Left hindlimb (tissue), 1 donor: ENCODE measurements around the gene PTPRA.

ENCODE experiments used
- DNase-seq: peaks from one replicate; pipeline ENCODE4 v3.0.0-alpha.2; 2018

The PTPRA gene

GRCh38 chr20:3082955-3083952 is 210.0 kb downstream of the PTPRA start:
- DNase-seq: no peak

DNA sequence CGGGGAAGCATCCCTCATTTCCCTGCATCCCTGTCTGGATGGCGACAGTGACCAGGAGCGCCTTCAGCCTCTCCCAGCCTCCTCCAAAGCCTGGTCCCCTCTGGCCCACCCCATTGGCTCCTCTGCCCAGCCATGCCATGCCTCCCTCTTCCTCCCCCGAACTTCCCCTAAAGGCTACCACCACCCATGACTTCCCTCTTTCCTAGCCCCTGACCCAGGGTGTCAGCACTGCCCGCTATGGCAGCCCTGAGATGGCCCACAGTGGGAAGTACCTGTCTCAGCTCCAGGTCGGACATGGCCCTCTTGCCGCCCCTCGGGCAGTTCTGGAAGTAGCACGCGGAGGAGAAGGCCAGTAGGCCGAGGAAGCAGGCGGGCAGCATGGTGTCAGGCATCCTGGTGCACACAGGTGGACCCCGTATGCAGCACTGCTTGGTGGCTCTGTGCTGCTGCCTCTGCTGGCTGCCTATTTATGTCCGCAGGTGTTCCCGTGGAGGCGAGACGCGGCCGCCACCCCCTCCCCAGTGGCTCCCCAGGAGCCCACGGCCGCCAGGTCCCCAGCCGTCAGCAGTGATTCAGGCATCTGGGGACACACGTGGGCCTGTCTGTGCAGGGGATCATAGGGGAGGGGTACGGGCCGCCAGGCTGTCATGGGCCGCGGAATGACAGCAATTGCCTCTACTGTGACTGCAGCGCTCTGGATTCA is 211.2 kb downstream of the PTPRA start, which contains the start of gene AVP:
AVP (minus strand) TSS at position 442 of the 703 bp plus-strand sequence; CDS start at position 392, 50 bp downstream.
- no peak for DNase-seq

- DNase-seq: no peak
These were observed 211.7 kb downstream of the PTPRA start for GRCh38 chr20:3084986-3085360.

GRCh38 chr20:3085571-3086072 is 212.3 kb downstream of the PTPRA start:
- DNase-seq: no peak

DNA sequence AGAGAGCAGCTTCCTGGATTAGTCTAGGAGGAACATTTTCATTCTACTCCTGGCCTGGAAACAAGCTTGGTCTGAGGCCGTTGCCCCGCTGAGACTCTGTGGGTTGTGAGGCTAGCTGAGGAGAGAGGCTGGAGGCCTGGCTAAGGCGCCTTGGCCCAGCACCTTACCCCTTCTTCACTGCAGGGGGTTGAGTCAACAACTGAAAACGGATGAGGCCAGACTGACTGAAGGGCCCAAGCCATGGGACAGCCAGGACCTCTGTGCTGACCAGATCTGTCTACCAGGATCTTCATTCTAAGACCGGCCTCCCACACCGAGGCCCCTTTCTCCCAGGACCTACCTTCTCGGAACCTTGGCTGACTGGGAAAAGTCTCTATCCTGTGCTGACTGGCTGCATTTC is 214.8 kb downstream of the PTPRA start:
- no peak for DNase-seq
